ENCODE measurements around the gene FKBP10.

DNA sequence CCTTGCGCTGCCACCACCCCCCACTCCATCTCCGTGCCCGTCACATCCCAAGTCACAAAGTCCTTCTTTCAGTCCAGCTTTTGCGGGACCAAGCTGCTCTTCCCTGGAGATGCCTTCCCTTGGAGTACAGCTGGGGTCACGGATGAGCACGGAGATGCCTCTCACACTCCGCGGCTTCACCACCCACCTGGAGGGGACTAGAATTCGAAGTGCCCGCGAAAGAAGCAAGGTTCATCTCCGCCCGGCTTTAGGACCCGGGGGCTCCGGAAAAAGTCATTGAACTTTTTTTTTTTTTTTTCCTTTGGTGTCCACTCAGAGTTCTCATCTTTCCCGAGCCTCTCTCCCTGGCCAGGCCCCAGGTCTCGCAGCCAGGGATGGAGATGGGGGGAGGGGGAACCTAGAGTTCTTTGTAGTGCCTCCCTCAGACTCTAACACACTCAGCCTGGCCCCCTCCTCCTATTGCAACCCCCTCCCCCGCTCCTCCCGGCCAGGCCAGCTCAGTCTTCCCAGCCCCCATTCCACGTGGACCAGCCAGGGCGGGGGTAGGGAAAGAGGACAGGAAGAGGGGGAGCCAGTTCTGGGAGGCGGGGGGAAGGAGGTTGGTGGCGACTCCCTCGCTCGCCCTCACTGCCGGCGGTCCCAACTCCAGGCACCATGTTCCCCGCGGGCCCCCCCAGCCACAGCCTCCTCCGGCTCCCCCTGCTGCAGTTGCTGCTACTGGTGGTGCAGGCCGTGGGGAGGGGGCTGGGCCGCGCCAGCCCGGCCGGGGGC, at the start of gene FKBP10:
- TF ChIP-seq JUND (IDR thresholded peaks at IDR 0.05) (no peak; the same call in 1 of the 2 replicates), SIN3A (IDR thresholded peaks at IDR 0.05; ENCODE audit: borderline replicate concordance, low read depth, low read length) (peak; percentile 77; the same call in 1 of the 2 replicates), GABPA (IDR thresholded peaks at IDR 0.05; ENCODE audit: low read depth) (peak; percentile 62), GATA2 (CRISPR knock-in tag; IDR thresholded peaks at IDR 0.05) (no peak), EP300 (IDR thresholded peaks at IDR 0.05; ENCODE audit: borderline replicate concordance in 1 of 2, low read depth in 1 of 2, low read length in 1 of 2) (peak in 1 of 2 experiments; percentile 35; a peak in 1 of 4 replicates)
- TF ChIP-seq, protein P1, sequence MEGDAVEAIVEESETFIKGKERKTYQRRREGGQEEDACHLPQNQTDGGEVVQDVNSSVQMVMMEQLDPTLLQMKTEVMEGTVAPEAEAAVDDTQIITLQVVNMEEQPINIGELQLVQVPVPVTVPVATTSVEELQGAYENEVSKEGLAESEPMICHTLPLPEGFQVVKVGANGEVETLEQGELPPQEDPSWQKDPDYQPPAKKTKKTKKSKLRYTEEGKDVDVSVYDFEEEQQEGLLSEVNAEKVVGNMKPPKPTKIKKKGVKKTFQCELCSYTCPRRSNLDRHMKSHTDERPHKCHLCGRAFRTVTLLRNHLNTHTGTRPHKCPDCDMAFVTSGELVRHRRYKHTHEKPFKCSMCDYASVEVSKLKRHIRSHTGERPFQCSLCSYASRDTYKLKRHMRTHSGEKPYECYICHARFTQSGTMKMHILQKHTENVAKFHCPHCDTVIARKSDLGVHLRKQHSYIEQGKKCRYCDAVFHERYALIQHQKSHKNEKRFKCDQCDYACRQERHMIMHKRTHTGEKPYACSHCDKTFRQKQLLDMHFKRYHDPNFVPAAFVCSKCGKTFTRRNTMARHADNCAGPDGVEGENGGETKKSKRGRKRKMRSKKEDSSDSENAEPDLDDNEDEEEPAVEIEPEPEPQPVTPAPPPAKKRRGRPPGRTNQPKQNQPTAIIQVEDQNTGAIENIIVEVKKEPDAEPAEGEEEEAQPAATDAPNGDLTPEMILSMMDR (IDR thresholded peaks at IDR 0.05) = no peak
- TF ChIP-seq, protein P2, sequence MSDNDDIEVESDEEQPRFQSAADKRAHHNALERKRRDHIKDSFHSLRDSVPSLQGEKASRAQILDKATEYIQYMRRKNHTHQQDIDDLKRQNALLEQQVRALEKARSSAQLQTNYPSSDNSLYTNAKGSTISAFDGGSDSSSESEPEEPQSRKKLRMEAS (IDR thresholded peaks at IDR 0.05; ENCODE audit: low read depth) = peak; percentile 99
